Neural cell (in vitro differentiated cells): ENCODE measurements around the gene GRAMD2A.

Source experiments
- EP300 ChIP-seq: fragments of 450-650 bp; conservative IDR thresholded peaks from 2 replicates; pipeline ENCODE4 v1.6.1; 2014; ENCODE audit warnings: antibody characterized with exemption, mild to moderate bottlenecking, moderate library complexity; ENCODE audit not compliant: poor library complexity, severe bottlenecking
- EZH2 ChIP-seq: fragments of 200-600, 300-800 bp; shearing (Covaris generic), sonication (generic); IDR thresholded peaks from 2 replicates; pipeline ENCODE4 v1.6.1; 2014; ENCODE audit warnings: antibody characterized with exemption, low read length, borderline replicate concordance, mild to moderate bottlenecking; ENCODE audit not compliant: insufficient read depth, poor library complexity, severe bottlenecking
- MXI1 ChIP-seq: fragments of 450-650 bp; conservative IDR thresholded peaks from 2 replicates; pipeline ENCODE4 v1.6.1; 2014; ENCODE audit warnings: antibody characterized with exemption, mild to moderate bottlenecking; ENCODE audit not compliant: poor library complexity, severe bottlenecking
- POLR2AphosphoS5 ChIP-seq: IDR thresholded peaks from 2 replicates; pipeline ENCODE4 v1.6.1; 2012
- RAD21 ChIP-seq: fragments of 450-650 bp; conservative IDR thresholded peaks from 2 replicates; pipeline ENCODE4 v1.6.1; 2014; ENCODE audit warnings: antibody characterized with exemption, mild to moderate bottlenecking, moderate library complexity
- SMC3 ChIP-seq: fragments of 450-650 bp; conservative IDR thresholded peaks from 2 replicates; pipeline ENCODE4 v1.6.1; 2014; ENCODE audit warnings: antibody characterized with exemption, mild to moderate bottlenecking, moderate library complexity; ENCODE audit not compliant: poor library complexity
- TAF1 ChIP-seq: IDR thresholded peaks from 2 replicates; pipeline ENCODE4 v1.6.1; 2012; ENCODE audit warnings: low read depth
- TF ChIP-seq, protein P1 (sequence below): fragments of 450-650 bp; IDR thresholded peaks from 2 replicates; pipeline ENCODE4 v1.5.1; 2014; ENCODE audit warnings: antibody characterized with exemption, mild to moderate bottlenecking, moderate library complexity; ENCODE audit not compliant: poor library complexity, severe bottlenecking
- TF ChIP-seq, protein P2 (sequence below): IDR thresholded peaks from 2 replicates; pipeline ENCODE4 v1.6.1; 2012; ENCODE audit warnings: borderline replicate concordance

DNA sequence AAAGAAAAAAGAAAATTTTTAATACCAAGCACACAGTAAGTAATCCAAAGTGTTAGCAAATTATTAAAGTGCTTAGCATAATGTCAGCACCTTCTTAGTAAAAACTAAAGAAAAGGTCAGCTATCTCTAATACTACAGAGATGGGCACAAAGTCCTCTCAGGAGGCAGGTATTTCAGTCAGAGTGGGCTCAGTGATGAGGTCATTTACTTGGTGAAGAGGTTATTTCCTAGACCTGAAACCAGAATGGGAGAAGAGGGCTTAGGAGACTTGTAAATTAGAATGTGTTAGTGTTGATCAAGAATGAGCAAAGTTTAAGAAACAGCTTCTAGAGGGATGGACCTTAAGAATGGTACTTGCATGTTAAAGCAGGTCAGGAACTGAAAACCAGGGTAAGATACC is 42.1 kb upstream of the GRAMD2A start:
- TF ChIP-seq EZH2 (no peak), POLR2AphosphoS5 (no peak), TAF1 (no peak), SMC3 (no peak), EP300 (no peak), RAD21 (no peak), MXI1 (no peak)
- TF ChIP-seq, protein P1, sequence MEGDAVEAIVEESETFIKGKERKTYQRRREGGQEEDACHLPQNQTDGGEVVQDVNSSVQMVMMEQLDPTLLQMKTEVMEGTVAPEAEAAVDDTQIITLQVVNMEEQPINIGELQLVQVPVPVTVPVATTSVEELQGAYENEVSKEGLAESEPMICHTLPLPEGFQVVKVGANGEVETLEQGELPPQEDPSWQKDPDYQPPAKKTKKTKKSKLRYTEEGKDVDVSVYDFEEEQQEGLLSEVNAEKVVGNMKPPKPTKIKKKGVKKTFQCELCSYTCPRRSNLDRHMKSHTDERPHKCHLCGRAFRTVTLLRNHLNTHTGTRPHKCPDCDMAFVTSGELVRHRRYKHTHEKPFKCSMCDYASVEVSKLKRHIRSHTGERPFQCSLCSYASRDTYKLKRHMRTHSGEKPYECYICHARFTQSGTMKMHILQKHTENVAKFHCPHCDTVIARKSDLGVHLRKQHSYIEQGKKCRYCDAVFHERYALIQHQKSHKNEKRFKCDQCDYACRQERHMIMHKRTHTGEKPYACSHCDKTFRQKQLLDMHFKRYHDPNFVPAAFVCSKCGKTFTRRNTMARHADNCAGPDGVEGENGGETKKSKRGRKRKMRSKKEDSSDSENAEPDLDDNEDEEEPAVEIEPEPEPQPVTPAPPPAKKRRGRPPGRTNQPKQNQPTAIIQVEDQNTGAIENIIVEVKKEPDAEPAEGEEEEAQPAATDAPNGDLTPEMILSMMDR = no peak
- TF ChIP-seq, protein P2, sequence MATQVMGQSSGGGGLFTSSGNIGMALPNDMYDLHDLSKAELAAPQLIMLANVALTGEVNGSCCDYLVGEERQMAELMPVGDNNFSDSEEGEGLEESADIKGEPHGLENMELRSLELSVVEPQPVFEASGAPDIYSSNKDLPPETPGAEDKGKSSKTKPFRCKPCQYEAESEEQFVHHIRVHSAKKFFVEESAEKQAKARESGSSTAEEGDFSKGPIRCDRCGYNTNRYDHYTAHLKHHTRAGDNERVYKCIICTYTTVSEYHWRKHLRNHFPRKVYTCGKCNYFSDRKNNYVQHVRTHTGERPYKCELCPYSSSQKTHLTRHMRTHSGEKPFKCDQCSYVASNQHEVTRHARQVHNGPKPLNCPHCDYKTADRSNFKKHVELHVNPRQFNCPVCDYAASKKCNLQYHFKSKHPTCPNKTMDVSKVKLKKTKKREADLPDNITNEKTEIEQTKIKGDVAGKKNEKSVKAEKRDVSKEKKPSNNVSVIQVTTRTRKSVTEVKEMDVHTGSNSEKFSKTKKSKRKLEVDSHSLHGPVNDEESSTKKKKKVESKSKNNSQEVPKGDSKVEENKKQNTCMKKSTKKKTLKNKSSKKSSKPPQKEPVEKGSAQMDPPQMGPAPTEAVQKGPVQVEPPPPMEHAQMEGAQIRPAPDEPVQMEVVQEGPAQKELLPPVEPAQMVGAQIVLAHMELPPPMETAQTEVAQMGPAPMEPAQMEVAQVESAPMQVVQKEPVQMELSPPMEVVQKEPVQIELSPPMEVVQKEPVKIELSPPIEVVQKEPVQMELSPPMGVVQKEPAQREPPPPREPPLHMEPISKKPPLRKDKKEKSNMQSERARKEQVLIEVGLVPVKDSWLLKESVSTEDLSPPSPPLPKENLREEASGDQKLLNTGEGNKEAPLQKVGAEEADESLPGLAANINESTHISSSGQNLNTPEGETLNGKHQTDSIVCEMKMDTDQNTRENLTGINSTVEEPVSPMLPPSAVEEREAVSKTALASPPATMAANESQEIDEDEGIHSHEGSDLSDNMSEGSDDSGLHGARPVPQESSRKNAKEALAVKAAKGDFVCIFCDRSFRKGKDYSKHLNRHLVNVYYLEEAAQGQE = no peak
